Smooth muscle cell (in vitro differentiated cells): Measurements from ENCODE around the gene AP2B1. TPM values are rescaled to one million over a fixed set of nuclear protein-coding genes. Genes with fewer than 3 reads are reported as not detected.

Experiments used
- DNase-seq: peaks from one replicate; lab custom pipeline; 2025; ENCODE audit not compliant: unreplicated experiment; lab: John Stamatoyannopoulos, UW
- H2AFZ ChIP-seq: fragments of 200-600 bp; sonication (generic); 2 replicates; pipeline ENCODE4 v1.6.0; 2016; ENCODE audit warnings: antibody characterized with exemption, low read depth, mild to moderate bottlenecking
- H3F3A ChIP-seq: fragments of 200-600 bp; sonication (generic); 2 replicates; pipeline ENCODE4 v1.6.0; 2017; ENCODE audit warnings: antibody characterized with exemption, low read depth
- H3K27ac ChIP-seq: fragments of 200-600 bp; sonication (generic); 2 replicates; pipeline ENCODE4 v1.5.1; 2016; ENCODE audit warnings: low read depth, mild to moderate bottlenecking
- H3K27me3 ChIP-seq: fragments of 200-600 bp; sonication (generic); 2 replicates; pipeline ENCODE4 v1.6.1; 2016; ENCODE audit warnings: low read depth, mild to moderate bottlenecking
- H3K36me3 ChIP-seq: fragments of 200-600 bp; sonication (generic); 2 replicates; pipeline ENCODE4 v1.5.1; 2016; ENCODE audit warnings: low read depth
- H3K4me1 ChIP-seq: fragments of 200-600 bp; sonication (generic); 2 replicates; pipeline ENCODE4 v1.5.1; 2016; ENCODE audit warnings: low read depth
- H3K4me2 ChIP-seq: fragments of 200-600 bp; sonication (generic); 2 replicates; pipeline ENCODE4 v1.6.0; 2016; ENCODE audit warnings: mild to moderate bottlenecking
- H3K4me3 ChIP-seq: fragments of 200-600 bp; sonication (generic); 2 replicates; pipeline ENCODE4 v1.5.1; 2016; ENCODE audit warnings: mild to moderate bottlenecking
- H3K79me2 ChIP-seq: fragments of 200-600 bp; sonication (generic); 2 replicates; pipeline ENCODE4 v1.6.0; 2016; ENCODE audit warnings: low read depth, mild to moderate bottlenecking
- H3K9ac ChIP-seq: fragments of 200-600 bp; sonication (generic); 2 replicates; pipeline ENCODE4 v1.6.0; 2016; ENCODE audit warnings: low read depth
- H3K9me3 ChIP-seq: fragments of 200-600 bp; sonication (generic); replicated peaks from 2 replicates; pipeline ENCODE4 v1.5.1; 2016; ENCODE audit warnings: low read depth
- H4K20me1 ChIP-seq: fragments of 200-600 bp; sonication (generic); 2 replicates; pipeline ENCODE4 v1.6.0; 2016; ENCODE audit warnings: low read depth
- CTCF ChIP-seq: fragments of 200-600 bp; sonication (generic); IDR thresholded peaks from 2 replicates; pipeline ENCODE4 v1.5.1; 2017; ENCODE audit warnings: borderline replicate concordance, mild to moderate bottlenecking, antibody characterized with exemption; ENCODE audit not compliant: insufficient read depth, poor library complexity, severe bottlenecking
- WGBS: methylation state at CpG from one replicate; pipeline ENCODE4 v1.1.7; 2016; ENCODE audit warnings: low lambda C conversion rate; 5-methylcytosine and 5-hydroxymethylcytosine counted together
- polyA plus RNA-seq: library from polyadenylated mRNA; unstranded; fragments of >200 nt; fragmentation: Nextera tagmentation; extraction: Ambion mirVana; gene quantifications from 2 replicates; pipeline ENCODE4 v1.2.1, GENCODE V29; 2016
- total RNA-seq: library from RNA; depleted of rRNA; stranded (reverse); fragments of >200 nt; gene quantifications from 2 replicates; pipeline ENCODE4 v1.2.3, GENCODE V29; 2014

Gene AP2B1
- total and polyA plus RNA-seq, 2 experiments from 2014 or later: 58.5 to 92.3 TPM

GRCh38 chr17:35709874-35710273 is 122.8 kb downstream of the AP2B1 start:
- WGBS: 94% methylated on average over 3 of the region's 3 CpGs
- Histone ChIP-seq H3K4me3 (no peak overlapping the region), H3K27me3 (no peaks in the 10 kb centered on the region), H2AFZ (no peak overlapping the region), H3K27ac (no peak overlapping the region), H3K9ac (no peak overlapping the region), H3K36me3 (peaks cover 10% of the 10 kb centered on the region), H3F3A (peaks cover 13% of the 10 kb centered on the region), H4K20me1 (peaks cover 64% of the 10 kb centered on the region), H3K4me1 (peaks cover 22% of the 10 kb centered on the region), H3K9me3 (no peaks in the 10 kb centered on the region), H3K79me2 (no peaks in the 10 kb centered on the region), H3K4me2 (no peak overlapping the region)
- no peak for TF ChIP-seq CTCF
- DNase-seq: no peak

GRCh38 chr17:35710950-35711349 is 123.8 kb downstream of the AP2B1 start:
- Histone ChIP-seq H3K36me3 (peaks cover 10% of the 10 kb centered on the region), H3K9ac (no peak overlapping the region), H4K20me1 (peaks cover 63% of the 10 kb centered on the region), H2AFZ (no peak overlapping the region), H3K4me1 (peaks cover 31% of the 10 kb centered on the region), H3K9me3 (no peaks in the 10 kb centered on the region), H3K79me2 (no peaks in the 10 kb centered on the region), H3K4me3 (no peak overlapping the region), H3K27me3 (no peaks in the 10 kb centered on the region), H3F3A (peaks cover 13% of the 10 kb centered on the region), H3K27ac (no peak overlapping the region), H3K4me2 (no peak overlapping the region)
- no peak for TF ChIP-seq CTCF
- 91% methylated on average over 2 of the region's 2 CpGs for WGBS
- no peak for DNase-seq

GRCh38 chr17:35713069-35713728 is 126.1 kb downstream of the AP2B1 start:
- no peak for DNase-seq
- peaks cover 10% of the 10 kb centered on the region for H3K36me3 ChIP-seq

More at GRCh38 chr17:35713069-35713728, 126.1 kb downstream of the AP2B1 start:
- Histone ChIP-seq H3F3A (peaks cover 21% of the 10 kb centered on the region), H3K4me2 (peak overlapping the region; percentile 67), H3K9ac (no peak overlapping the region), H2AFZ (no peak overlapping the region), H3K9me3 (no peaks in the 10 kb centered on the region), H3K27me3 (no peaks in the 10 kb centered on the region), H3K79me2 (no peaks in the 10 kb centered on the region), H3K27ac (peak overlapping the region; percentile 75), H3K4me1 (peaks cover 26% of the 10 kb centered on the region), H3K4me3 (no peak overlapping the region), H4K20me1 (peaks cover 53% of the 10 kb centered on the region)
- WGBS: 5% methylated on average over 7 of the region's 7 CpGs
- no peak for TF ChIP-seq CTCF
